ENCODE measurements around the gene MIGA1.
"Not testable (repeated sequence)": the region's sequence is repeated elsewhere in the genome, so short reads cannot be mapped to it uniquely, and the experiment has no call there.

Gene MIGA1

DNA sequence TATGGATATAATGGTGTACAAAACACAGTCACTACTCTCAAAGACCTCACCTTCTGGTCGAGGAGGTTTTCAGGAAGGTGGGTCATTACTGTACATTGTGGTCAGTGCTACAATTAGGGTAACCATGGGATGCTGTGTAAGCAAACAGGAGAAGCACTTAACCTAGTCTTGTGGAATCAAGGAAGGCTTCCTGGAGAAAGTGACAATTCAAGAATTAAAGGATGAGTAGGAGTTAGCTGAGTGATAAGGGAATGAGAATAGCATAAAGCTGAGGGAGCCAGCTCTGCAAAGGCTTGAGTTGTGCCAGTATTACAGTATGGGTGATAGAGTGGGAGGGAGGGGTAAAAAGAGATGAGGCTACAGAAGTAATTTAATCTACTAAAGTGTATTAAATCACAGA is 126.2 kb downstream of the MIGA1 start:
- in situ Hi-C loops (cut with HindIII; ENCODE audit: low sequenced_read_pairs), result no loop called here

DNA sequence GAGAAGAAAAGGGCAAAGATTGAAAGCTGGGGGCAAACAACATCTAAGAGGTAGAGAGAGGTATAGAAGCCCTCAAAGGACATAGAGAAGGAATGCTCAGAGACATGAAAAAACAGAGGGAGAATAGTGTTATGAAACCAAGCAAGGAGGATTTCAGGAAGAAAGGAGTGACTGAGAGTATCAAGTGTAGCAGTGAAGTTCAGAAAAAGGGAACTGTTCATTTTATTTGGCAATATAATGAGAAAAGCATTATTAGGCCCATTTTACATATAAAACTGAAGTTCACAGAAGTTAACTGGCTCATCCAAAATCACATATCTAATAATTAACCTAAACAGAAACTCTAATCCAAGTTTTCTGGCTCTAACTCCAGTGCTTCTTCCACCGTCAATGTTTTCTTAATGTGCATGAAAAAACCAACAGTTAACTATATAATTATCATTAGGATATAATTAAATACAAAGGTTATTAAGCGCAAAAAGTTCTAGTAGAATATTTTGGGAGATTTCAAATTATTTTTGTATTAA is 126.6 kb downstream of the MIGA1 start:
- in situ Hi-C loops (cut with HindIII; ENCODE audit: low sequenced_read_pairs), result no loop called here

DNA sequence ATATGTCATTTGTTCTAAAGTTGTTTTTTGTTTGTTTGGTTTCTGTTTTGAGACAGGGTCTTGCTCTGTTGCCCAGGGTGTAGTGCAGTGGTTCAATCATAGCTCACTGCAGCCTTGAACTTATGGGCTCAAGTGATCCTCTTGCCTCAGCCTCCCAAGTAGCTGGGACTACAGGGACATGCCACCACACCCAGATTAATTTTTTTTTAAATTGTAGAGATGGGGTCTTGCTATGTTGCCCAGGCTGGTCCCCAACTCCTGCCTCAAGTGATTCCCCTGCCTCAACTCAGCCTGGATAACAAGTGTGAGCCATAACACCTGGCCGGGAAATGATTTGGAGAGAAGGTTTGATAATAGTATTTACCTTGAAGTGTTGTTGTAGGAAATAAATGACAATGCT is 127.2 kb downstream of the MIGA1 start:
- in situ Hi-C loops (cut with HindIII; ENCODE audit: low sequenced_read_pairs), result no loop called here

DNA sequence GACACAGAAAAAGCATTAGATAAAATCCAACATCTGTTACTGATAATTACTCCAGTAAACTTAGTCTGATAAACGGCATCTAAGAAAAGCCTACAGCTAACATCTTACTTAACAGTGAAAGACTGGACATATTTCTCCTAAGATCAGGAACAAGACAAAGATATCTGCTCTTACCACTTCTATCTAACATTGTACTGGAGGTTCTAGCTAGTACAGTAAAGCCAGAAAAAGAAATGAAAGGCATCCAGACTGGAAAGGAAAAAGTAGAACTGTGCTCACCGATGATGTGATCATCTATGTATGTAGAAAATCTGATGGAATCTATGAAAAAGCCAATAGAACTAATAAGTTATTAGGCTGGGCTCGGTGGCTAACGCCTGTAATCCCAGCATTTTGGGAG is 130.7 kb downstream of the MIGA1 start:
- in situ Hi-C loops (cut with HindIII; ENCODE audit: low sequenced_read_pairs), result no loop called here

DNA sequence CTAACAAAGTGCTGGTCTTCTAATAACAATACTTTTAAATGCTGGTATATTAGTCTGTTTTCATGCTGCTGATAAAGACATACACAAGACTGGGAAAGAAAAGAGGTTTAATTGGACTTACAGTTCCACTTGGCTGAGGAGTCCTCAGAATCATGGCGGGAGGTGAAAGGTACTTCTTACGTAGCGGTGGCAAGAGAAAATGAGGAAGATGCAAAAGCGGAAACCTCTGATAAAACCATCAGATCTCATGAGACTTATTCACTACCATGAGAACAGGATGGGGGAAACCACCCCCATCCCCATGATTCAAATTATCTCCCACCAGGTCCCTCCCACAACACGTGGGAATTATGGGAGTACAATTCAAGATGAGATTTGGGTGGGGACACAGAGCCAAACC is 139.5 kb downstream of the MIGA1 start:
- in situ Hi-C loops (cut with HindIII; ENCODE audit: low sequenced_read_pairs), result not testable (repeated sequence)

DNA sequence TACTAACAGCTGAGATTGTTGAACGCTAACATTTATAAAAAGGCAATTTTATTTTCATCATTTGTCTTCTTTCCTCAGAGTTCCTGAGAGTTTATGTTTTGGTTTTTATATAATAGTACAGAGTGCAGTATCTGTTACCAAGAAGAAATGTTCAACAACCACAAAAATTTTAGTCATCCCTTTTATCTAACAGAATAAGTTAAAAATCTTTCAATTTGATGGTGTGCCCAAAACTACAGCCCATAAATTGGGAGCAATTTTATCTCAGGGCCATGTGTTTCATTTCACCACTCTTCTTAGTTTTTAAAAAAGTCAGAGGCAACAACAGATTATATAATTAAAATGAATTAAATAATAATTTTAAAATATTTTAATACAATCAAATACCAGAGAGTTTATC is 146.1 kb downstream of the MIGA1 start:
- in situ Hi-C loops (cut with HindIII; ENCODE audit: low sequenced_read_pairs), result no loop called here

DNA sequence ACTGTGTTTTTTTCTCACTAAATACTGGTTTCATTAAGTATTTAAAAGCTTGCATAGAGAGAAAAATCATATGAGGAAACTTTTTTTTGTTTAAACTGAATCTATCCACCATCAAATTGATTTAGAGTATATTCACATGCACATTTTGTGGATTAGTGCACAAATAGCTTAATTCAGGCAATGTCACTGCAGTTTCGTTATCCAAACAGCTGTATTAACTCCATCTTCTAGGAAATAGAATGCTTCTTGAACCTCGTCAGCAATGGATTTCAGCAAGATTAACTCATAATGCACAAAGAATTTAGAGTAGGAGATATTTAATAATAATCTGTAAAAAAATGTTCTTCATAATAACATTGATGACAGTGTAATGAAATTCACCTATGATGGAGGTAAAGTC is 146.5 kb downstream of the MIGA1 start:
- in situ Hi-C loops (cut with HindIII; ENCODE audit: low sequenced_read_pairs), result no loop called here

DNA sequence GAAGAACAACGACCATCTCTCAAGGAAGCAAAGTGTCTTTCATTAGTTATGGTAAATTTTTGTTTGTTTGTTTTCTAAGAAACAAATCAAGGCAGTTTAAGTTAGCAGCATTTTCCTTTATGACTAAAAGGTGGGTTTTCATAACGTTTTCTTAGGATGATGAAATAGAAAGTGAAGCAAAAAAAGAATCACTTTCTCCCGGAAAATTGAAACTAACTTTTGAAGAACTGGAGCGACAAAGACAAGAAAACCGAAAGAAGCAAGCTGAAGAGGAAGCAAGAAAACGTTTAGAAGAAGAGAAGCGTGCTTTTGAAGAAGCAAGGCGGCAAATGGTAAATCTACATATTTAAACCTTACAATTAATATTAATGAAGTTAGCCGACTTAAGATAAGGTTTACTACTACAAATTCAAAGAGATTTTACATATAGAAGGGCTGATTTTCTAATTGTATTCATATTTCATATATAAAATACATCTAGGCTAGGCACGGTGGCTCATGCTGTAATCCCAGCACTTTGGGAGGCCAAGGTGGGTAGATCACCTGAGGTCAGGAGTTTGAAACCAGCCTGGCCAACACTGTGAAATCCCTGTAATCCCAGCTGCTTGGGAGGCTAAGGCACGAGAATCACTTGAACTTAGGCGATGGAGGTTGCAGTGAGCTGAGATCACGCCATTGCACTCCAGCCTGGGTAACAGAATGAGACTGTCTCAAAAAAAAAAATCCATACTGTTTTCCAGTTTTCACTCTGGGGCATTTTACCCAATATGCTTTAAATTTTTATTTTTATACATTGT is 147.3 kb downstream of the MIGA1 start:
- in situ Hi-C loops (cut with HindIII; ENCODE audit: low sequenced_read_pairs), result no loop called here

DNA sequence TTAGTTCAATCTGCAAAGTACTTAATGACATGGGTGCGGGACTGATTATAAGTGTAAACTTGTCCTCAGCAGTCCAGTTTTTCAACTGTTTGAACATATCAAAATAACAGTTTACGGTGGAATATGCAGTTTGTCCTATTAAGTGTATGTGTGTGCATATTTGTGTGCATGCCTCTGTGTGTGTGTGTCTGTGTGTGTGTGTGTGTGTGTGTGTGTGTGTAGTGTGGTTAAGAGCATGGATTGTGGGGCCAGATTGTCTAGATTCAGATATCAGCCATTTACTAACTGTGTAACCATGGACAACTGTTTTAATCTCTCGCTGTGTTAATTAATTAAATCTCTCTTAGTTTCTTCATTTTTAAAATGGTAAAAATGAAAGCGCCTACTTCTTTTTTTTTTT is 148.0 kb downstream of the MIGA1 start:
- in situ Hi-C loops (cut with HindIII; ENCODE audit: low sequenced_read_pairs), result no loop called here
